ENCODE results near the gene CASKIN2.

Gene CASKIN2

DNA sequence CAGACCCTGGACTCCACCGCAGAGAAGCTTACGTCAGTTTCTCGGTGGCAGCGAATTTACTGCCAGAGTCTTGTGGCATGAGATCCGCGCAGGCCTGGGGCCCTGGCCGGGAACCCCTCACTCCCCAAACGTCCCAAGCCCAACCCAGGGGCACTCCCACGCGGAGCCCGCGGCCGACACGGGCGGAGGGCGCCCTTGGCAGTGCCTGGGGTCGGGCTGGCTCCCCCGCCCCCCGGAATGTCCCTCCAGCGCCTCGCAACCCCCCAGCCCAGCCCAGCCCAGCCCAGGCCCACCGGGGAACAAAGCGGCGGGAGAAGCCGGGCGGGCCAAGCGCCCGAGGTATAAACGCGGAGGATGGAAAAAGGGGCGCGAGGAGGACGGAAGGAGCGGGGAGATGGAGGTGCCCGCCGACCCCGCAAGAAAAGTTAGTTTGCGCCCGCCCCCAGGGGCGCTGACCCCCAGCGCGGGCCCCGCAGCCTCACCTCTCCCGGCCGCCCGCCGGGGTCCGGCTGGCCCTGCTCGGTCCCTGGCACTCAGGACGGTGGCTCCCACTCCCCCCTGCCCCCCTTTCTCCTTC, 330 bp downstream of the CASKIN2 start:
- Mint-ChIP-seq H3K4me1 (peaks cover 36% of the 10 kb centered on the region), H3K9me3 (no peaks in the 10 kb centered on the region), H3K27me3 (ENCODE audit: low read depth) (no peaks in the 10 kb centered on the region), H3K4me3 (peak overlapping the region; percentile 87 to 90 (median 89)), H3K36me3 (ENCODE audit: low read depth) (peaks cover 22% of the 10 kb centered on the region), H3K27ac (no peak overlapping the region)
- TF ChIP-seq, protein P1, sequence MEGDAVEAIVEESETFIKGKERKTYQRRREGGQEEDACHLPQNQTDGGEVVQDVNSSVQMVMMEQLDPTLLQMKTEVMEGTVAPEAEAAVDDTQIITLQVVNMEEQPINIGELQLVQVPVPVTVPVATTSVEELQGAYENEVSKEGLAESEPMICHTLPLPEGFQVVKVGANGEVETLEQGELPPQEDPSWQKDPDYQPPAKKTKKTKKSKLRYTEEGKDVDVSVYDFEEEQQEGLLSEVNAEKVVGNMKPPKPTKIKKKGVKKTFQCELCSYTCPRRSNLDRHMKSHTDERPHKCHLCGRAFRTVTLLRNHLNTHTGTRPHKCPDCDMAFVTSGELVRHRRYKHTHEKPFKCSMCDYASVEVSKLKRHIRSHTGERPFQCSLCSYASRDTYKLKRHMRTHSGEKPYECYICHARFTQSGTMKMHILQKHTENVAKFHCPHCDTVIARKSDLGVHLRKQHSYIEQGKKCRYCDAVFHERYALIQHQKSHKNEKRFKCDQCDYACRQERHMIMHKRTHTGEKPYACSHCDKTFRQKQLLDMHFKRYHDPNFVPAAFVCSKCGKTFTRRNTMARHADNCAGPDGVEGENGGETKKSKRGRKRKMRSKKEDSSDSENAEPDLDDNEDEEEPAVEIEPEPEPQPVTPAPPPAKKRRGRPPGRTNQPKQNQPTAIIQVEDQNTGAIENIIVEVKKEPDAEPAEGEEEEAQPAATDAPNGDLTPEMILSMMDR (IDR thresholded peaks at IDR 0.05; ENCODE audit: unreplicated experiment in 3 of 3) = no peak

DNA sequence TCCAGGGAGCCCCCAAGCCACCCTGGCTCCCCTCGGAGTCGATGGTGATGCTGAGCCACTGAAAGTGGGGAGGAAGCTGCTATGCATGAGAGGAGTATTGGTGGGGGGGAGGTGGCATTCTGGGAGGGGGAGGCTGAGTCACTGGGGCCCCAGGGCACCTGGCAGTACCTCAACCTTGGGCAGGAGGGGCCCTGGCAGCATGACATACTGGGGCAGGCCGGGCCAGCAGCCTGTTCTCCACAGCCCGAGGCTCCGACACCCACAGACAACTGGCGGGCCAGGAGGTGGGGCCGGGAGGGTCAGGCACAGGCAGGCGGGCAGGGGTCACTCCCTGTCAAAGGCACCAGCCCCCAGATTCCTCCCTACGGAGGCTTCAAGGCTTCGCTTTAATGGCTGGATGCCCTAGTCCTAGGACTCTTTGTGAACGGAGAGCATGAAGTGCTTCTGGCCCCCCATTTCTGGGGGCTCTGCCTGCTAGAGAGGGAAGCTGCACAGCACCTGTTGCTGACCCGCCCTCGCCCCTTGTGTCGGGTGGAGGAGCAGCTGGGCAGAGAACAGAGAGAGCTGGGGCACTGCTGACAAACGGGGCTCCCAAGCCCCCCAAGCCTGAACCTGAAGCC, 928 bp downstream of the CASKIN2 start:
- Mint-ChIP-seq H3K4me3 (peak overlapping the region; percentile 87 to 89 (median 88)), H3K36me3 (ENCODE audit: low read depth) (peaks cover 22% of the 10 kb centered on the region), H3K4me1 (peaks cover 41% of the 10 kb centered on the region), H3K9me3 (no peaks in the 10 kb centered on the region), H3K27ac (peak overlapping the region in 1 of 3 experiments; percentile 53), H3K27me3 (ENCODE audit: low read depth) (no peaks in the 10 kb centered on the region)
- TF ChIP-seq, protein P1 (IDR thresholded peaks at IDR 0.05; ENCODE audit: unreplicated experiment in 3 of 3) = no peak

DNA sequence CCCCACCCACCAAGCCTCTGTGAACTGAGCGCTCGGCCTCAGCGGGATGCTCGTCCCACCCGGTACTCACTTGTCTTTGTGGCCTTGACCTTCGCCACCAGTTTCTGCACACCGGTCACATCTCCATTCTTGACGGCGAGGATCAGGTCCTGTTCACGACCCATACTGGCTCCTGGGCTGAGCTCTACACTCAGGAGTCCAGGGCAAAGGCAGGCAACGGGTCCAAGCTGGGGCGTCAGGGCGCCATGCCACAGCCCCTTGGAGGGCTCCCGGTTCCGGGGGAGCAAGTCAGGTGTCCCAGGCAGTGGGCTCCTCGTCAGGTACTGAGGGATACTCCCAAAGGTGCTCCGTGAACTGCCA, 1.7 kb downstream of the CASKIN2 start:
- Mint-ChIP-seq H3K36me3 (ENCODE audit: low read depth) (peaks cover 24% of the 10 kb centered on the region), H3K27ac (no peak overlapping the region), H3K9me3 (no peaks in the 10 kb centered on the region), H3K4me3 (peak overlapping the region; percentile 87 to 89 (median 88)), H3K4me1 (peaks cover 46% of the 10 kb centered on the region), H3K27me3 (ENCODE audit: low read depth) (no peaks in the 10 kb centered on the region)
- TF ChIP-seq, protein P1 (IDR thresholded peaks at IDR 0.05; ENCODE audit: unreplicated experiment in 3 of 3) = no peak

DNA sequence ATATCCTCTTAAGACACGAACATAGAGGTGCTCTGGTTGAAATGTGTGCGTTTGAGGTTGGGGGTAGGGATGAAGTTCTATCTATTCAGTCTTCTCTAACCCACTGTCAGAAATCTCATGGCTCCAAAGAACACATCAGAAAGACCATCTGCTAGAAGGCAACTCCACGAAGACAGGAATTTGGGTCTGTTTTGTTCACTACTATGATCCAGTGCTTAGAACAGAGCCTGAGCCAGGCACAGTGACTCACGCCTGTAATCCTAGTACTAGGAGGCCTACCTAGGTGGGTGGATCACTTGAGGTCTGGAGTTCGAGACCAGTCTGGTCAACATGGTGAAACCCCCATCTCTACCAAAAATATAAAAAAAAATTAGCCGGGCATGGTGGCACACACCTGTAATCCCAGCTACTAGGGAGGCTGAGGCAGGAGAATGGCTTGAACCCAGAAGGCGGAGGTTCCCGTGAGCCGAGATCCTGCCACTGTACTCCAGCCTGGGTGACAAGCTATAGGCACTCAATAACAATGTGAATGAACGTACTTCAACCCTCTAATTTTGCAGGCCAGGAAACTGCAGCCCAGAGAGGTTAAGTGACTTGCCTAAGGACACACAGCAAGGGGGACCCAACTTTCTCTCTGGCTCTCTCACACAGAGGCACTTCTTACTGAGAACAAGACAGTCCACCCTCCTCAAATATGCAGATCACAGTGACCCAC, 2.3 kb downstream of the CASKIN2 start:
- Mint-ChIP-seq H3K9me3 (no peaks in the 10 kb centered on the region), H3K36me3 (ENCODE audit: low read depth) (peaks cover 19% of the 10 kb centered on the region), H3K27me3 (ENCODE audit: low read depth) (no peaks in the 10 kb centered on the region), H3K4me1 (peaks cover 46% of the 10 kb centered on the region), H3K4me3 (peak overlapping the region; percentile 87 to 89 (median 88)), H3K27ac (no peak overlapping the region)
- TF ChIP-seq, protein P1 (IDR thresholded peaks at IDR 0.05; ENCODE audit: unreplicated experiment in 3 of 3) = no peak

DNA sequence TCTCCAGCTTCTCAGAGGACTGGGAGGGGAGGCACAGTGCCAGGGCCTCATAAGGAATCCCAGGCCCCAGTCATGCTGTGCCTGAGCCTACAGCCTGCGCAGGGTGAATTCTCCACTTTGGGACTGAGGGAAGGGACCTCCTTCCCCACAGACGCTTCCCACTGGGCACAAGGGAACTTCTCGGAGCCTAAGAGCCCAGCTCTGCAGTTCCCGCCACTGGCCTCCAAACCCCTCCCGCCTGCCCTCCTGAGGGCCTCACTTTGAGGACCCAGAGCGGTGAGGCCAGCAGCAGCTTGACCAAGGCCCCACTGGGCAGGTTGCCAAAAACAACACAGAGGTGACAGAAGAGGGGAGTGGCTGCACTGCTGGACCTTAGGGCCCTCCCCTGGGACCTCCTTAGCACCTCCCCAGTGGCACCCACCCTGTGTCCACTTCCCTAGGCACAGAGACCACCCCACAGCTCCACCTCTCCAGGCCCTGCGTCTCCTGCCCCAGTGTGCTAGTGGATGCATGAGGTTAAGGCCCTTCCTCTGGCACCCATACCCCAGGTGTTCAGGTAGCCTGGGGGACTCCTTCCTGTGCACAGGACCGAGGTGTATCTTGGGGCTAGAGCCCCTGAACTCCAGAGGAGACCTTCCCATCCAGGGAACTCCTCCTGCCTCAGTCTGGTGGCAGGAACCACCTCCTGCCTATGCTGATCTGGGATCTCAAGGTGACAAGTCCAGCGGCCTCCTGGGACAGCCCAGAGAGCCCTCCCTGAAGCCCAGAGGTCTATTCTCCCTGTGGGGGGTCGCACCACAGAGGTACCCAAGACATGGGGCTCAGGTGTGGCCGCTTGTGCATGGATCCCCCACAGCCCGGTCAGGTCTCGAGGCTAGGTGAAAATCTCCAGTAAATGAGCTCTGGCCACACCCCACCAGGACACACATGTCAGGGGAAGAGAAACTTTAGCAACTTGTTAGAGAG, 3.4 kb downstream of the CASKIN2 start:
- no peaks in the 10 kb centered on the region for H3K27me3 Mint-ChIP-seq (ENCODE audit: low read depth)
- H3K4me1 Mint-ChIP-seq = peaks cover 39% of the 10 kb centered on the region
- no peaks in the 10 kb centered on the region for H3K9me3 Mint-ChIP-seq
- H3K36me3 Mint-ChIP-seq (ENCODE audit: low read depth) = peaks cover 17% of the 10 kb centered on the region
- TF ChIP-seq, protein P1 (IDR thresholded peaks at IDR 0.05; ENCODE audit: unreplicated experiment in 3 of 3) = no peak
- H3K4me3 Mint-ChIP-seq = peak overlapping the region; percentile 87 to 89 (median 88)
- H3K27ac Mint-ChIP-seq = no peak overlapping the region

Data from nephron (organoid).